GM18520 (cell line): ENCODE data around the gene ANGPT4.
"Not testable (repeated sequence)": the region's sequence is repeated elsewhere in the genome, so short reads cannot be mapped to it uniquely, and the experiment has no call there.

Experiments used
- ATAC-seq: cut with Tn5 transposase; IDR thresholded peaks from one replicate; pipeline ENCODE4 v1.9.1; 2021; ENCODE audit not compliant: unreplicated experiment

The ANGPT4 gene

GRCh38 chr20:877814-878213 lies 38.3 kb downstream of the ANGPT4 start:
- no peak for ATAC-seq

DNA sequence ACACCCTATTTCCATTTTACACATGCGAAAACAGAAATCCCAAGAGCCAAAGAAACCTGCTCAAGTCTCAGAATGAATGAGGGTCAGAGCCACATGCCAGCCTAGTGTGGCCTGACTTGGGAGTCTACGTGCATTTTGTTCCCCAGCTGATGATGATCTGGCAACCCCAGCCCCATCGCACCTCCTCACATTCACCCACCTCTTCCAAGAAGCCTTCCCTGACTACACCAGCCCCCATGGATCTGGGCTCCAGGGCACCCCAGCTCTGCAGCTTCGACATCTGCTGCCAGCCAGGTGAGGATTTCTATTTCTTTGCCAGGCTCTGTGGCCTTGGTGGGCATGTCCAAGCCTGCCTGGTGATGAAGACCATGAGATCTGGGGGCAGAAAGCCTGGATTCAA lies 41.0 kb downstream of the ANGPT4 start:
- ATAC-seq = no peak

DNA sequence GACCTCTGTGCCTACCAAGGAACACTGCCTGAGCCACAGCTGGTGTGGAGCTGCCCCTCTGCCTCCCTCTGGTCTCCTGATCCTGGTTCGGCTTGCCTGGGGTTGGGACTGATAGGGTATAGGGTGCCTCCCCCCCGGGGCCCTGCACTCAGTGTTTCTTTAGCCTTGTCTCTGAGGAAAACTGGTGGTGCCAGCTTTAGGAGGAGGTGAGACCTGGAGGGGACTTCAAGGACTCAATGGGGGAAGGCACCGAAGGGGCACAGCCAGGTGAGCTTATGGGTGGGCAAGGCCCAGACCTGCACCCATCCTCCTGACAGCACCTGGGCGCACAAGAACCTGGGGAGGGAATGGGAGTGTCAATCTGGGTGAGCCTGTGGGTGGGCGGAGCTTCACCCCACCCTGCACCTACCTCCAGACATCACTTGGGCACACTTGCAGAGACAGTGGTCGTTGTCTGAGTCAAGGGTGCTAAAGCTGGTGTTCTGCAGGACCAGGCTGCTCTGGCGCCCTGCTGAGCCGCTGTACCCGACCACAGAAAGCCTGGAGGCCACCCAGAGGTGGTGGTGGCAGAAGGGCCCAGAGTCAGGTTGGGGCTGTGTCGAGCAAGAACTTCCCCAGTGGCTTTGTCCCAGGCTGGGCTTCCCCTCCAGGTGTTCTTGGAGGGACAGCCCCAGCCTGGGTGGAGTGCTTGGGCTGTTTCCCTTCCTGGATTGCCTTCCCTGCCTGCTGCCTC lies 42.1 kb downstream of the ANGPT4 start:
- no peak for ATAC-seq

- no peak for ATAC-seq
These were observed 43.1 kb downstream of the ANGPT4 start for GRCh38 chr20:872855-873520.

- ATAC-seq = no peak
These were observed 44.2 kb downstream of the ANGPT4 start for GRCh38 chr20:871948-872347.

GRCh38 chr20:871436-871835 lies 44.7 kb downstream of the ANGPT4 start:
- ATAC-seq = no peak

- ATAC-seq = no peak
These were observed 45.4 kb downstream of the ANGPT4 start for GRCh38 chr20:870758-871157.

DNA sequence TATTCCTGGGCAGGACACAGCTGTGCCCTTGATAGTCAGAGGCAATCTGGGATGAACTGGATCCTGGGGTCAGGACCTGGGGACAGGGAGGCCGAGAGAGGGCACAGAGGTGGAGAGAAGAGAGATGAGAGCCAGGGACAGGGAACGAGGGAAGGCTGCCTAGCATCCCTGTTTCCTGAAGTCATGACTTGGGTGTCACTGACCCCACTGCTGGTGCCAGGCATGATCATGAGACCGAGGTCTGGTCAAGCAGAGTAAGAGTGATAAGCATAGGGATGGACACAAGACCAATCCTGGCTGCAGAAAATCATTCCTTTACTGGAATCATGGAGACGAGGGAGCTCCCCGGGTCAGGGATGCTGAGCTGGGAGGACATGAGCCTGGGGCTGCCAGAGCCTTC lies 46.5 kb downstream of the ANGPT4 start:
- no peak for ATAC-seq

DNA sequence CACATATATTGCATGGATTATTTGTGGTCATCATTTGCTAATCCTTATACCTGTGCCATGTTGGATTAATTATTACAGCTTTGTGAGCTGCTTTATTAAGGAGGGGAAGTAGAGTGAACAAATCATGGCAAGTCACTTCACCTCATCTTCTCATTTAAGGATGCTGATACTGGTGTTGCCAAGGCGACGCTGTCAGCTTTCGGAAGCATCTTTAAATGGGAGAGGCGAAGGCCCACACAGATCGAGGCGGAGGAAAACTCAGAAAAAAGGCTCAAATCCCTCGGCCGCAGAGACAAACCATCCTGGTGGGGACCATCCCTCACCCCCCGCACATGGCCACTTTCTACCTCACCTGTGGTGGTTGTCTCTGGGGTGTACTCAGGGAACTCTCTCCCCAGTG lies 47.9 kb downstream of the ANGPT4 start:
- no peak for ATAC-seq

DNA sequence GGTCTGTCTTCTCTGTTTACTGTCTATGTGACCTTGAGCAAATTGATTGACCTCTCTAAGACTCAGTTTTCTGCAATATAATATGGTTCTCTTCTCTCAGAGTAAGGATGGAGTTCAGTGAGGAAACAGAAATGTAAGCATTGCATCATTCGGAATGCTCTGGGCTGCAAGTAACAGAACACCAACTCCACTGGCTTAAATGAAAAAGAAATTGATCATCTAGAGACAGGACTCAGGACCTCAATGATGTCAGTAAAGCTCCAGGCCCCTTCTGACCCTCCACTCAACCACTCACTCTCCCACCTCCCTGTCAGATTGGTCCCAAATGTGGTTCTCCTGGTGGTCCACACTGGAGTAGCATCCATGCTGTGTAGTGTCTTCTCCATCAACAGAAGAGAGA lies 50.7 kb downstream of the ANGPT4 start:
- ATAC-seq = no peak

GRCh38 chr20:860891-861290 lies 55.2 kb downstream of the ANGPT4 start:
- ATAC-seq = no peak

- no peak for ATAC-seq
These were observed 56.3 kb downstream of the ANGPT4 start for GRCh38 chr20:859751-860231.

GRCh38 chr20:858011-858410 lies 58.1 kb downstream of the ANGPT4 start:
- no peak for ATAC-seq

- ATAC-seq = no peak
These were observed 59.8 kb downstream of the ANGPT4 start for GRCh38 chr20:856361-856775.

DNA sequence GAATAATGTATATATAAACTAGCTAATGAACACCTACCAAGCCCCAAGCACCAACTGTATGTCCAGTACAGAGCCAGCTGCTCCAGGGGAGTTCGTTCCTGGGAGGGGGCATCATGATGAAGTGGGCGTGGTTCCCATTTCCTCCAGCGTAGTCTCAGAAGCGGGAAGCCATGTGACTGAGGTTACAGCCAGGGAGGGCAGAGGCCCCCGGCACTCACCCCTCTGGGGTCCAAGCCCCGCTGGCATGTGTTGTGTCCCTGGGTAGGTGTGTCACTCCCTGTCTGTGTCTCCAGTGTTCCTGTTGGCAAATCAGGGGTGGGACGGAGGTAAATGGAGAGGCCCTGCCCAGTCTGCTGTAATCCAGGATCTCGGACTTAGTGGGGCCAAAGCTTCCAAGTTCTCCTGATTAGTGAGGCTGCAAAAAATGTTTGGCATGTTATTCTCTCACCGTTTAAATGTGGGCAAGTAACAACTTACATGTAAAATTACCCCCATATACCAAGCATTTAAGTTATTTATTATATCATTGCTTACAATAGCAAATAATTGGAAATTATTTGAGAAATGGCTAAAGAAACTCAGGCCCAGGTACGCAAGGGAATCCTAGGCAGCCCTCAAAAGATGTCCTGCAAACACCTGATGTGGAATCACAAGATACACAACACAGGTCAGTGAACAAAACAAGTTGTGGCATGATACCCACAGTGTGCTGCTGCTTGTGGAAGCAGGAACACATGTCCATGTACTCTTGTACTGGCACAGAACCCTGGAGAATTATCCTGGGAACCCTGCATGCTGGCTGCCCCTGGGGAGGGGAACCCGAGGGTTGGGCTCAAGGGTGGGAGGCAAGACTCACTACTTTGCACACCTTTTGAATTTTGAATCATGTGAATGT lies 60.4 kb downstream of the ANGPT4 start:
- ATAC-seq = no peak

GRCh38 chr20:854601-855000 lies 61.5 kb downstream of the ANGPT4 start:
- ATAC-seq = no peak

- ATAC-seq = no peak
These were observed 62.6 kb downstream of the ANGPT4 start for GRCh38 chr20:853406-853996.

DNA sequence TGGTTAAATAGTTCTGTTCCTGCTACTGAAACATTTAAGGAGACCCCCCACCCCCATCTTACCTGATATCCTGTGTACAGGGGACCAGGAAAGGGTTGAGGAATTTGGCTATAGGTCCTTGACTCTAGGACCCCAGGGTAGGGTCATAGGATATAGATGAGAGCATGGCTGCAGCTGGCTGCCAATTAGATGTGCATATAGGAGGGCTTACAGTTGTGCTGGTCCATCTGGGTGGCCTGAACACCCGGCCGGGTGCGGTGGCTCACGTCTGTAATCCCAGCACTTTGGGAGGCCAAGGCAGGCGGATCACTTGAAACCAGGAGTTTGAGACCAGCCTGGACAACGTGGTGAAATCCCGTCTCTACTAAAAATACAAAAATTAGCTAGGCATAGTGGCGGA lies 67.4 kb downstream of the ANGPT4 start:
- not testable (repeated sequence) for ATAC-seq

DNA sequence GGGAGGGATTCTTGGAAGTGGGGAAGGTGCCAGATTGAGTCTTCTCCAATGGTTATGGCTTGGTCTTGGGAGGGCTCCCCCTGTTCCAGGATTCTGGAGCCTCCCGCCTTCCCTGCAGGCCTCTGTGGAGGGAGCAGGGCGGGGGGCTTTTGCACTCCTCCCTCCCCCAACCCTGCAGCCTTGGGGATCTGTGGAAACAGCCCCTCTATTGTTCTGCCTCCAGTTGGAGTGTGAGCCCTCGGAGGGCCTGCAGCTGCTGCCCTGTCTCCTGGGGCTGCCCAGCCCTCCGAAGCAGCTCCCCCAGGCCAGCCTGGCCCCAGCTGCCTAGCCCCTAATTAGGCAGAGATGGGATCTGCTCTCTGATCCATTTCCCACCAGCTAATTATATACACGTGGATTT lies 67.9 kb downstream of the ANGPT4 start:
- ATAC-seq = no peak

DNA sequence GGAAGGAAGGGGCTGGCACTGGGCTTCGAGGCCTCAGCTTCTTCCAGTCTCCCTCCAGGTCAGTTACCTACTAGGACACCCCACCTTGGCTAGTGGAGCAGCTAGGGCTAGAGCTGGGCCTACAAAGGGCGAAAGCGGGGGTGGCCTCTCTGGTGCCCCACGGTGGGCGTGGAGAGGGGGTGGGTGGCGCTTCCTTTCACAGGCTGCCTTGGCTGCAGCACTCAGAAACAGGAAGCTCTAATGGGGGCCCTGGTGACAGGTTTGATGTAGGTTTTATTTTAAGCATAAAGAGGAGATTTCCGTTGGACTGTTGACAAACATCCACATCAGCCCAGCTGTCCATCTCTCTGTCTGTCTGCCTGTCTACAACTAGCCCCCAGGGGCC lies 69.2 kb downstream of the ANGPT4 start:
- no peak for ATAC-seq
